Prostate gland (tissue), 2 donors: ENCODE results near the gene JAM2. TPM values are rescaled to one million over a fixed set of nuclear protein-coding genes. Genes with fewer than 3 reads are reported as not detected.
A peak's percentile ranks its signal among the peaks of the same experiment; 100 is the strongest.

Source experiments
- DNase-seq: peaks from one replicate; pipeline ENCODE4 v3.0.0-alpha.2; 2019; ENCODE audit warnings: low spot score
- H3K27ac ChIP-seq, 2 donors: fragments of 200-600 bp; sonication (generic); 2 replicates each; pipeline ENCODE4 v1.5.1; 2017 to 2019
- H3K27me3 ChIP-seq: fragments of 200-600 bp; sonication (generic); replicated peaks from 2 replicates; pipeline ENCODE4 v1.5.1; 2019; ENCODE audit not compliant: insufficient read depth
- H3K36me3 ChIP-seq, 2 donors: fragments of 200-600 bp; sonication (generic); 1 replicate in 1 of 2; 2 replicates in 1 of 2; pipeline versions ENCODE4 v1.5.1 to v1.8.1; 2017 to 2019
- H3K4me1 ChIP-seq: fragments of 200-600 bp; sonication (generic); replicated peaks from 2 replicates; pipeline ENCODE4 v1.5.1; 2019
- H3K4me3 ChIP-seq, 2 donors: fragments of 200-600 bp; sonication (generic); 2 replicates each; pipeline ENCODE4 v1.5.1; 2017 to 2019
- H3K9me3 ChIP-seq: fragments of 200-600 bp; sonication (generic); 2 replicates; pipeline ENCODE4 v1.5.1; 2017
- CTCF ChIP-seq, 4 experiments: fragments of 200-600 bp in 2 of 4; fragments of 450-650 bp in 2 of 4; sonication (generic) in 2 of 4; IDR thresholded peaks; 1 replicate in 3 of 4; 2 replicates in 1 of 4; pipeline ENCODE4 v1.5.1; 2016 to 2019; ENCODE audit warnings: antibody characterized with exemption in 4 of 4, mild to moderate bottlenecking in 2 of 4, moderate library complexity in 2 of 4
- POLR2A ChIP-seq: fragments of 450-650 bp; IDR thresholded peaks from one replicate; pipeline ENCODE4 v1.6.1; 2016; ENCODE audit warnings: antibody characterized with exemption, mild to moderate bottlenecking
- POLR2AphosphoS5 ChIP-seq: sonication (generic); formaldehyde crosslinking; IDR thresholded peaks from one replicate; pipeline ENCODE4 v1.6.1; 2017; ENCODE audit warnings: antibody characterized with exemption
- WGBS: methylation state at CpG from one replicate; pipeline ENCODE4 v1.1.5; 2018; 5-methylcytosine and 5-hydroxymethylcytosine counted together
- intact Hi-C: fragments of 100-400 bp; cut with DNase I; formaldehyde crosslinking; loops from one replicate; pipeline ENCODE4 v1.14.2; 2022
- total RNA-seq, 2 donors: library from RNA; depleted of rRNA; stranded (reverse); fragments of >200 nt; gene quantifications; one replicate each; pipeline ENCODE4 v1.1.0, GENCODE V29; 2016

The JAM2 gene
- total RNA-seq, 2 donors from 2014 or later, result 8.2 to 66.6 TPM

- WGBS, result 3% methylated on average over 26 of the region's 40 CpGs
- peak overlapping the region; percentile 64 to 68 for H3K27ac ChIP-seq
- intact Hi-C loops, result no loop called here
- TF ChIP-seq POLR2A (no peak), POLR2AphosphoS5 (no peak), CTCF (IDR thresholded peaks at IDR 0.05) (peak in 1 of 4 experiments; percentile 29)
- H3K27me3 ChIP-seq, result no peaks in the 10 kb centered on the region
- H3K4me3 ChIP-seq, result peak overlapping the region; percentile 49 to 56
- DNase-seq, result peak; percentile 9
- no peaks in the 10 kb centered on the region for H3K4me1 ChIP-seq
- no peaks in the 10 kb centered on the region for H3K9me3 ChIP-seq
- no peaks in the 10 kb centered on the region for H3K36me3 ChIP-seq
Observed at GRCh38 chr21:25639551-25640201, 618 bp downstream of the JAM2 start.

GRCh38 chr21:25640202-25640942 lies 1.3 kb downstream of the JAM2 start:
- H3K4me3 ChIP-seq, result peak overlapping the region; percentile 49 to 56
- no peaks in the 10 kb centered on the region for H3K36me3 ChIP-seq
- H3K27ac ChIP-seq, result peak overlapping the region; percentile 64 to 68
- no peaks in the 10 kb centered on the region for H3K27me3 ChIP-seq
- intact Hi-C loops, result no loop called here
- no peaks in the 10 kb centered on the region for H3K4me1 ChIP-seq
- H3K9me3 ChIP-seq, result no peaks in the 10 kb centered on the region
- TF ChIP-seq POLR2A (no peak), CTCF (IDR thresholded peaks at IDR 0.05) (no peak), POLR2AphosphoS5 (no peak)
- peak; percentile 5 for DNase-seq
- WGBS, result 8% methylated on average over 27 of the region's 27 CpGs

GRCh38 chr21:25640943-25641292 lies 1.9 kb downstream of the JAM2 start:
- 51% methylated on average over 5 of the region's 5 CpGs for WGBS
- no peak for TF ChIP-seq POLR2A
- TF ChIP-seq CTCF (IDR thresholded peaks at IDR 0.05), result no peak
- no peak for TF ChIP-seq POLR2AphosphoS5
- H3K27ac ChIP-seq, result no peak overlapping the region
- H3K4me1 ChIP-seq, result no peaks in the 10 kb centered on the region
- H3K27me3 ChIP-seq, result no peaks in the 10 kb centered on the region
- no peak for DNase-seq
- no peaks in the 10 kb centered on the region for H3K9me3 ChIP-seq
- H3K4me3 ChIP-seq, result no peak overlapping the region
- H3K36me3 ChIP-seq, result no peaks in the 10 kb centered on the region
- intact Hi-C loops, result no loop called here

GRCh38 chr21:25643486-25643885 lies 4.4 kb downstream of the JAM2 start:
- Histone ChIP-seq H3K9me3 (no peaks in the 10 kb centered on the region), H3K4me1 (no peaks in the 10 kb centered on the region), H3K27ac (no peak overlapping the region), H3K4me3 (no peak overlapping the region), H3K36me3 (no peaks in the 10 kb centered on the region), H3K27me3 (no peaks in the 10 kb centered on the region)
- 86% methylated on average over 4 of the region's 4 CpGs for WGBS
- no peak for DNase-seq
- intact Hi-C loops, result no loop called here
- no peak for TF ChIP-seq POLR2AphosphoS5
- TF ChIP-seq CTCF (IDR thresholded peaks at IDR 0.05), result no peak
- TF ChIP-seq POLR2A, result no peak

GRCh38 chr21:25646474-25646873 lies 7.4 kb downstream of the JAM2 start:
- no peak for TF ChIP-seq POLR2A
- no peak for TF ChIP-seq CTCF (IDR thresholded peaks at IDR 0.05)
- Histone ChIP-seq H3K4me1 (no peaks in the 10 kb centered on the region), H3K36me3 (no peaks in the 10 kb centered on the region), H3K4me3 (no peak overlapping the region), H3K27me3 (no peaks in the 10 kb centered on the region), H3K27ac (no peak overlapping the region), H3K9me3 (no peaks in the 10 kb centered on the region)
- intact Hi-C loops, result no loop called here
- DNase-seq, result no peak
- WGBS, result 7% methylated on average over 1 of the region's 1 CpG
